Measurements from ENCODE around the gene HNRNPH3.

GRCh38 chr10:68332259-68333057, 594 bp downstream of the HNRNPH3 start, which contains the start of gene PBLD:
- TF ChIP-seq, protein P1, sequence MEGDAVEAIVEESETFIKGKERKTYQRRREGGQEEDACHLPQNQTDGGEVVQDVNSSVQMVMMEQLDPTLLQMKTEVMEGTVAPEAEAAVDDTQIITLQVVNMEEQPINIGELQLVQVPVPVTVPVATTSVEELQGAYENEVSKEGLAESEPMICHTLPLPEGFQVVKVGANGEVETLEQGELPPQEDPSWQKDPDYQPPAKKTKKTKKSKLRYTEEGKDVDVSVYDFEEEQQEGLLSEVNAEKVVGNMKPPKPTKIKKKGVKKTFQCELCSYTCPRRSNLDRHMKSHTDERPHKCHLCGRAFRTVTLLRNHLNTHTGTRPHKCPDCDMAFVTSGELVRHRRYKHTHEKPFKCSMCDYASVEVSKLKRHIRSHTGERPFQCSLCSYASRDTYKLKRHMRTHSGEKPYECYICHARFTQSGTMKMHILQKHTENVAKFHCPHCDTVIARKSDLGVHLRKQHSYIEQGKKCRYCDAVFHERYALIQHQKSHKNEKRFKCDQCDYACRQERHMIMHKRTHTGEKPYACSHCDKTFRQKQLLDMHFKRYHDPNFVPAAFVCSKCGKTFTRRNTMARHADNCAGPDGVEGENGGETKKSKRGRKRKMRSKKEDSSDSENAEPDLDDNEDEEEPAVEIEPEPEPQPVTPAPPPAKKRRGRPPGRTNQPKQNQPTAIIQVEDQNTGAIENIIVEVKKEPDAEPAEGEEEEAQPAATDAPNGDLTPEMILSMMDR (IDR thresholded peaks at IDR 0.05) = no peak
- peak in 1 of 2 donors; percentile 41 for TF ChIP-seq POLR2A (IDR thresholded peaks at IDR 0.05)
